Esophagus squamous epithelium (tissue), 4 donors: ENCODE results near the gene PM20D1.

Source experiments
- POLR2A ChIP-seq, 4 donors: fragments of 450-650 bp; IDR thresholded peaks; one replicate each; pipeline ENCODE4 v1.6.1; 2017; ENCODE audit warnings: antibody characterized with exemption in 4 of 4, mild to moderate bottlenecking in 4 of 4, moderate library complexity in 3 of 4
- TF ChIP-seq, protein P1 (sequence below), 6 experiments: fragments of 450-650 bp in 4 of 6; fragments of 200-600 bp in 2 of 6; sonication (generic) in 2 of 6; IDR thresholded peaks; one replicate each; pipeline ENCODE4 v1.5.1; 2016 to 2019; ENCODE audit warnings: antibody characterized with exemption in 6 of 6, mild to moderate bottlenecking in 4 of 6, moderate library complexity in 4 of 6

DNA sequence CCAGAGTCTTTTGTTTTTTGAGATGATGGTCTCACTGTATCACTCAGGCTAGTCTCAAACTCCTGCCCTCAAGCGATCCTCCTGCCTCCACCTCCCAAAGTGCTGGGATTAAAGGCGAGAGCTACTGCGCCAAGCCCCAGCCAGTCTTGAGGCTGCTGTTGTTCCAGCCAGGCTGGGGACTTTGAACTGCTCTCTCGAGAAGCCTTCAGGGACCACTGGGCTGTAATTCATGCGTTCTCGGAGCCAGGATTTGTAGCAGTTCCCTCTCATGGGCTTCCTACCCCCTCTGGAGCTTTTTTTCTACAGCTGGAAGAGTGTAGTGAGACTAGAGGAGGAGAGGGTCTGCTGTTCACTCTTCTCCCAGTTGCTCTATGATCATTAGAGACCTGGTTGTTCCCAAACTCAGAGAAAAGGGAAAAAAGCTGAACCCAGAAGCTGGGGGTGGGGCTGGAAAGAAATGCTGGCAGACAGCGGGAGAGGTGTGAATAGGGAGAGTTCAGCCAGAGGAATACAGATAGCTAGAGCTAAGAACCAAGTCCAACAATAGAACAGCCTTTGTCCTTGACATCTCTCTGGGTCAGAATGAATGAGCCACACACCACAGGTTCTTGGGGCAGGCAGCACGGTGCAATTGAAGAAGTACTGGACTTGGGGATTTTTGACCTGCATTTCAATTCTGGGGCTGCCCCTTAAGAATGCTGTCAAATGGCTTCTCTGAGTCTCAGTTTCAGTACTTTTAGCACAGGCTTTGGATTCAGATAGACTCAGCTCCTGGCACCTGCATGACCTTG lies 23.7 kb downstream of the PM20D1 start:
- TF ChIP-seq, protein P1, sequence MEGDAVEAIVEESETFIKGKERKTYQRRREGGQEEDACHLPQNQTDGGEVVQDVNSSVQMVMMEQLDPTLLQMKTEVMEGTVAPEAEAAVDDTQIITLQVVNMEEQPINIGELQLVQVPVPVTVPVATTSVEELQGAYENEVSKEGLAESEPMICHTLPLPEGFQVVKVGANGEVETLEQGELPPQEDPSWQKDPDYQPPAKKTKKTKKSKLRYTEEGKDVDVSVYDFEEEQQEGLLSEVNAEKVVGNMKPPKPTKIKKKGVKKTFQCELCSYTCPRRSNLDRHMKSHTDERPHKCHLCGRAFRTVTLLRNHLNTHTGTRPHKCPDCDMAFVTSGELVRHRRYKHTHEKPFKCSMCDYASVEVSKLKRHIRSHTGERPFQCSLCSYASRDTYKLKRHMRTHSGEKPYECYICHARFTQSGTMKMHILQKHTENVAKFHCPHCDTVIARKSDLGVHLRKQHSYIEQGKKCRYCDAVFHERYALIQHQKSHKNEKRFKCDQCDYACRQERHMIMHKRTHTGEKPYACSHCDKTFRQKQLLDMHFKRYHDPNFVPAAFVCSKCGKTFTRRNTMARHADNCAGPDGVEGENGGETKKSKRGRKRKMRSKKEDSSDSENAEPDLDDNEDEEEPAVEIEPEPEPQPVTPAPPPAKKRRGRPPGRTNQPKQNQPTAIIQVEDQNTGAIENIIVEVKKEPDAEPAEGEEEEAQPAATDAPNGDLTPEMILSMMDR (IDR thresholded peaks at IDR 0.05) = no peak
- TF ChIP-seq POLR2A (IDR thresholded peaks at IDR 0.05) = no peak
